GM21528 (cell line): ENCODE data around the gene ZC2HC1B.
A peak's percentile ranks its signal among the peaks of the same experiment; 100 is the strongest.
"Not testable (repeated sequence)": the region's sequence is repeated elsewhere in the genome, so short reads cannot be mapped to it uniquely, and the experiment has no call there.

ENCODE experiments used
- ATAC-seq: cut with Tn5 transposase; IDR thresholded peaks from one replicate; pipeline ENCODE4 v1.9.1; 2021; ENCODE audit warnings: mild to moderate bottlenecking, moderate library complexity; ENCODE audit not compliant: unreplicated experiment, low FRiP score

Gene ZC2HC1B

GRCh38 chr6:143864234-143864633 is at the start of gene ZC2HC1B:
Gene ZC2HC1B (plus strand): TSS chr6:143864474. CDS start chr6:143864540, 66 bp downstream.
- no peak for ATAC-seq

DNA sequence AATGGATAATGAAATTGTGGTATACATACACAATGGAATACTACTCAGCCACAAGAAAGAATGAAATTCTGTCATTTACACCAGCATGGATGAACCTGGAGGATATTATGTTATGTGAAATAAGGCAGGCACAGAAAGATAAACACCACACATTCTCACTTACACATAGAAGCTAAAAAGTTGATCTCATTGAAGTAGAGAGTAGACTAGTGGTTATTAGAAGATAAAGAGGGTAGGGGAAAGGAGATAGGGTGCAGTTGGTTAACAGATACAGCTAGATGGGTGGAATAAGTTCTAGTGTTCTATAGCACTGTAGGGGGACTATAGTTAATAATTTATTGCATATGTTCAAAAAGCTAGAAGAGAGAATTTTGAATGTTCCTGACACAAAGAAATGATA is 46.7 kb upstream of the ZC2HC1B start:
- no peak for ATAC-seq

GRCh38 chr6:143821359-143821758 is 42.9 kb upstream of the ZC2HC1B start:
- ATAC-seq = no peak

- no peak for ATAC-seq
These were observed 41.7 kb upstream of the ZC2HC1B start for GRCh38 chr6:143822584-143823024.

GRCh38 chr6:143823548-143823947 is 40.7 kb upstream of the ZC2HC1B start:
- ATAC-seq = no peak

GRCh38 chr6:143828572-143828971 is 35.7 kb upstream of the ZC2HC1B start:
- no peak for ATAC-seq

GRCh38 chr6:143836150-143836549 is 28.1 kb upstream of the ZC2HC1B start:
- no peak for ATAC-seq

GRCh38 chr6:143838395-143838794 is 25.9 kb upstream of the ZC2HC1B start:
- ATAC-seq = no peak

DNA sequence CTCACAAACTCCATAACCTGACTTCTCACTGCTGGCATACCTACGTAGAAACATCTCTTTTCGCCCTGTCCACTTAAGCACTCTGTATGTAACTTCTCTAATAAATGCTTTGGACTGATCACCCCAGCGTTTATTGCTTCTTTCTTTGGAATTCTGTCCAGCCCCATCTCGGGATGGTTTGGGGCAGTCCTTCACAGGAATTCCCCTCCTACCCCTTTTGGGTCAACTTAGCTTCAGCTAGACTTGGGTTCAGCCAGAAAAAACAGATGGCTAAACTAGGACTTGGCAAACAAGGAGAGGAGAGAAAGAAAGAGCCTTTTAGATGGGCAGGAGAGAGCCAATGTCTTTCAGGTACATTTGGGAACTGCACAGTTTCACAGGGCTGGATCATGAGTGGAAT is 25.1 kb upstream of the ZC2HC1B start:
- ATAC-seq = no peak

DNA sequence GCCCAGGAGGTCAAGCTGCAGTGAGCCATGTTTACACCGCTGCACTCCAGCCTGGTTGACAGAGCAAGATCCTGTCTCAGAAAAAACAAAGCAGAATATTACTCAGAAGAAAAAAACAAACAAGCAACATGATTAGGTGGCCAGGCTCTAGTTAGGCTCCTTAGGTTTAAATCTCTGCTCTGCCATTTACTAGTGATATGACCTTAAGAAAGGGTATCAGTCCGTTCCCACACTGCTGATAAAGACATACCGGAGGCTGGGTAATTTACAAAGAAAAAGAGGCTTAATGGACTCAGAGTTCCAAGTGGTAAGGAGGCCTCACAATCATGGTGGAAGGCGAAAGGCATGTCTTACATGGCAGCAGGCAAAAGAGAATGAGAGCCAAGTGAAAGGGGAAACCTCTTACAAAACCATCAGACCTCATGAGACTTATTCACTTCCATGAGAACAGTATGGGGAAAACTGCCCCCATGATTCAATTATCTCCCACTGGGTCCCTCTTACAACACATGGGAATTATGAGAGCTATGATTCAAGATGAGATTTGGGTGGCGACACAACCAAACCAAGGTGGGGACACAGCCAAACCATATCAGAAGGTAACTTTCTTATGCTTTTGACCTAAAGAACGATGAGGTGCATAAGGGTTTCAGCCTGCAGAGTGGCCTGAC is 23.5 kb upstream of the ZC2HC1B start:
- ATAC-seq = no peak

DNA sequence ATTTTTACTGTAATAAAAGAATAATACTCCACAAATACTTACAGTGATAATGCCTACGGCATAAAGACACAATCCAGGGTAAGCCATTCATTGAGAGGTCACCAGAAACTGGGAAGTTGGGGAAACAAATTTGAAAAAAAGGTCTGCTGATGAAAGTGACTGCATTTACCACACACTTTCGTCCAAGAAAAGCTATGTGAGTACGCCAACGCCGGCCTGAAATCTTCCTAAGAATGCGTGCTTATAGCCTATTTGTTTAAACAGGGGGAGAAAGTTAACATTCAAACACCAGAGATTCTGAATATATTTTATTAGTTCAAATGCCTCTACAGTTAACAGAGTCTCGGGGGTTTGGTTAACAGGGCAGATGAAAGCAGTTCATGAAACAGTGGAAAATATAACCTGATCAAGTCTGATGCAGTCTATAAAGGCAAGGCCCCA is 21.8 kb upstream of the ZC2HC1B start:
- ATAC-seq = no peak

DNA sequence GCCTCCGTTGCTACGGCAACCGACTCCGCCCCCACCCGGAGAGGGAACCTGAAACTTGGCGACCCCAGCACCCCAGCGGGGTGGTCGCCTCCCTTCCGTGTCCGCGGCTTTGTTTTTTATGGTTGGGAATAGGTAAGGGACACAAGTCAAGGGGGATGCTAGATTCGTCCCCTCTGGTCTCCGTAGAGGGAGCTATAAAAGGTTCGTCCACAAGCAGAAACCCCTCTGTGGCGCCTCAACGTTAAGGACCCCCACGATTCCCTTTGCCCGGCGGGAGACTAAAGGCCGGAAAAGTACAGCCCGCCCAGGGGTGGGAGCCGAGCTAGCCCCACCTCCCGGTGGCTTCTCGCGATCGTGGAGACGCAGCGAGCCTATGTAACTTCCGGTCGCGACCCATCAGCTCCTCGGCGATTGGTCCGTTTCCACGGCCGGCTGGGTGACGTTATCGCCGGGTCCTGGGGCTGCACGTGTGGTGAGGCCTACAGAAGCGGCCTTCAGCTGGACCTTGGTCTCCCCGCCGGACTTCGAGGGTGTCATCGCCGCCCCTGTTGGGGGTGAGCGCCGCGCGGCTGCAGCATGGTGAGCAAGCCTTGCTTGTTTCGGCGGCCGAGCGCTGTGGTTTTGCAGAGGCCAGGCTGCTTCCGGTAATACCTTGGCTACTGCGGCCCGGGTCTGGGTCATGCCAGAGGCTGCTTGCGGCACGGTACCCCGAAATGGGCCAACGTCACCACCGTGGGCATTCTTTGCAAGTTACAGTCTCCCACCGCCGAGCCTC is 21.2 kb upstream of the ZC2HC1B start, which contains the start of gene LTV1:
TSS of gene LTV1 (plus strand) at position 437 of the 775 bp plus-strand sequence. CDS start at position 577, 140 bp downstream.
- ATAC-seq = peak; percentile 100

- ATAC-seq = peak; percentile 21
These were observed 20.6 kb upstream of the ZC2HC1B start for GRCh38 chr6:143843677-143843999.

DNA sequence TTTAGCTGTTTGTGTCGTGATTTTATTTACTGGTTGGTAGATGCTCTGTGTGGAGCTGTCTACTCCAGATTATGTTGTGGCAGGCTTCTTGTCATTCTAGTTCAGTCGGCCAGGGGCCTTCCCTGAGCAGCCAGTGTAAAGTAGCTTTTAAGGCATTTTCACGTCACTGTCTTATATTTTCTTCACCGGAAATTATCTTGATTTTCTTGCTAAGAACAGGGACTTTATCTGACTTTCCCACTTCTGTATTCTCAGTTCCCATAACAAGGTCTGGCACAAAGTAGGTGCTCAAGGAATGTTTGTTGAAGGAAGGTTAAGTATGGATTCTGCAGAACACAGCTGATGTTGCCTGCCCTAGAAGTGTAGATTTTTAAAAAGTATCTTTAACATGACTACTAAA is 20.3 kb upstream of the ZC2HC1B start:
- ATAC-seq = no peak

DNA sequence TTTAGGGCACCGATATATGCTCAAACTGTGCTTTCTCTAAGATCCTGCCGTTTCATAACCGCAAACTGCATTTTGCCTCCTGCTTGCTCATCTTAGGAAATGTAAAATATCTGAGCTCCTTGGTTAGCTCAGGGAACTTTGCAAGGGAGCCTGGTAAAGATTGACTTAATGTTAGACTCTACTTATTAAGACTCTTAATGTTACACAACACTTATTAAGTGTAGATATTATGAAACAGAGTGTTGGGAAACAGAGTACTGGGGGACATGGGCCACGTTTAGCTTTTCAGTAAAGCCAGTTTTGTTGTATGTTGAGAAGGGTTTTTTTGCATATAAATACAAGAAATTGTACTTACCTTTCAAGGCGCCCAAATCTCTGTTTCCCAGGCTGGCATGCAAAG is 19.2 kb upstream of the ZC2HC1B start:
- ATAC-seq = no peak

DNA sequence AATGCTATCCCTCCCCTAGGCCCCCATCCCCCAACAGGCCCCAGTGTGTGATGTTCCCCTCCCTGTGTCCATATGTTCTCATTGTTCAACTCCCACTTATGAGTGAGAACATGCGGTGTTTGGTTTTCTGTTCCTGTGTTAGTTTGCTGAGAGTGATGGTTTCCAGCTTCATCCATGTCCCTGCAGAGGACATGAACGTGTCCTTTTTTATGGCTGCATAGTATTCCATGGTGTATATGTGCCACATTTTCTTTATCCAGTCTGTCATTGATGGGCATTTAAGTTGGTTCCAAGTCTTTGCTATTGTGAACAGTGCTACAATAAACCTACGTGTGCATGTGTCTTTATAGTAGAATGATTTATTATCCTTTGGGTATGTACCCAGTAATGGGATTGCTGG is 12.6 kb upstream of the ZC2HC1B start:
- not testable (repeated sequence) for ATAC-seq

DNA sequence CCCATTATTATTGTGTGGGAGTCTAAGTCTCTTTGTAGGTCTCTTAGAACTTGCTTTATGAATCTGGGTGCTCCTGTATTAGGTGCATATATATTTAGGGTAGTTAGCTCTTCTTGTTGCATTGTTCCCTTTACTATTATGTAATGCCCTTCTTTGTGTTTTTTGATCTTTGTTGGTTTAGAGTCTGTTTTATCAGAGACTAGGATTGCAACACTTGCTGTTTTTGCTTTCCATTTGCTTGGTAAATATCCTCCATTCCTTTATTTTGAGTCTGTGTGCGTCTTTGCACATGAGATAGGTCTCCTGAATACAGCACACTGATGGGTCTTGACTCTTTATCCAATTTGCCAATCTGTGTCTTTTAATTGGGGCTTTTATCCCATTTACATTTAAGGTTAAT is 9.2 kb upstream of the ZC2HC1B start:
- not testable (repeated sequence) for ATAC-seq

DNA sequence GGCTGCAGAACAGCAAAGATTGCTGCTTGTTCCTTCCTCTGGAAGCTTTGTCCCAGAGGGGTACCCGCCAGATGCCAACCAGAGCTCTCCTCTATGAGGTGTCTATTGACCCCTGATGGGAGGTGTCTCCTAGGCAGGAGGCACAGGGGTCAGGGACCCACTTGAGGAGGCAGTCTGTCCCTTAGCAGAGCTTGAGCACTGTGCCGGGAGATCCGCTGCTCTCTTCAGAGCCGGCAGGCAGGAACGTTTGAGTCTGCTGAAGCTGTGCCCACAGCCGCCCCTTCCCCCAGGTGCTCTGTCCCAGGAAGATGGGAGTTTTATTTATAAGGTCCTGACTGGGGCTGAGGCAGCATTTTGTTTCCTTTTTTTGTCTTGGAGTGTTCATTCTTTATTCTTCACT is 7.5 kb upstream of the ZC2HC1B start:
- not testable (repeated sequence) for ATAC-seq

- no peak for ATAC-seq
These were observed 6.6 kb upstream of the ZC2HC1B start for GRCh38 chr6:143857651-143858050.

DNA sequence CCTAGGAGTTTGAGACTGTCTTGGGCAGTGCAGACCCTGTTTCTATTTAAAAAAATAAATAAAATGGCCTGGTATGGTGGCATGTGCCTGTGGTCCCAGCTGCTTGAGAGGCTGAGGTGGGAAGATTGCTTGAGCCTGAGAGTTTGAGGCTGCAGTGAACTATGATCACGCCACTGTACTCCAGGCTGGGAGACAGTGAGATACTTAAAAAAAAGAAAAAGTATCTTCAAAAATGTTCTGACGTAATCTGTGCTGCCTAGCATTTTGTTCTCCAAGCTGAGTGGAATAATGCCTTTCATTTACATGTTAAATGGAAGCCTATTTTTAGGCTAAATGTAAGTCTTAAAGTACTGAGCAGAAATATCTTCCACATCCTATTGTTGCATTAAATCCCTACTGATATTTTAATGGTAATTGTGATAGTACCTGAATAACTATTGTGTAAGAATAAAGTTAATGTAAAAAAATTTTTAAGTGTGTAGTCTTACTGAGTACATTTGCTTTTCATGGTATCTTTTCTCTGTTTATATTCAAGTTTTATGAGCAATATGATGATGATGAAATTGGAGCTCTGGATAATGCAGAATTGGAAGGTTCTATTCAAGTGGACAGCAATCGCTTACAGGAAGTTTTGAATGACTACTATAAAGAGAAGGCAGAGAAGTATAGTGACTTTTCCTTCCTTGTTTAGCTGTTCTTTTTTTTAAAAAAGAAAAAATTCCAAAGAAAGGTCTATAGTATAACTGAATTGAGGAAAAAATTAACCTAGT is 4.2 kb upstream of the ZC2HC1B start:
- ATAC-seq = no peak

GRCh38 chr6:143863771-143864170 is 503 bp upstream of the ZC2HC1B start:
- no peak for ATAC-seq
